Prostate gland (tissue), 2 donors: ENCODE data around the gene PTPRG.

Experiments used
- CTCF ChIP-seq, 4 experiments: fragments of 200-600 bp in 2 of 4; fragments of 450-650 bp in 2 of 4; sonication (generic) in 2 of 4; IDR thresholded peaks; 1 replicate in 3 of 4; 2 replicates in 1 of 4; pipeline ENCODE4 v1.5.1; 2016 to 2019; ENCODE audit warnings: antibody characterized with exemption in 4 of 4, mild to moderate bottlenecking in 2 of 4, moderate library complexity in 2 of 4
- POLR2A ChIP-seq: fragments of 450-650 bp; IDR thresholded peaks from one replicate; pipeline ENCODE4 v1.6.1; 2016; ENCODE audit warnings: antibody characterized with exemption, mild to moderate bottlenecking
- POLR2AphosphoS5 ChIP-seq: sonication (generic); formaldehyde crosslinking; IDR thresholded peaks from one replicate; pipeline ENCODE4 v1.6.1; 2017; ENCODE audit warnings: antibody characterized with exemption

- TF ChIP-seq POLR2A (no peak), CTCF (IDR thresholded peaks at IDR 0.05) (no peak), POLR2AphosphoS5 (no peak)
Measured at GRCh38 chr3:61580982-61581643, 19.7 kb downstream of the PTPRG start.
